Stimulated activated CD4-positive, alpha-beta T cell treated with anti-CD3 and anti-CD28 coated beads, Interleukin-1b, Interleukin-23, amount 100 ng/mL, for 1 hour (primary cell): ENCODE data around the gene CCDC134.

Experiments used
- DNase-seq, 2 donors: peaks; one replicate each; pipeline ENCODE4 v3.0.0-alpha.2; 2020; ENCODE audit warnings: low read depth in 2 of 2

Gene CCDC134

DNA sequence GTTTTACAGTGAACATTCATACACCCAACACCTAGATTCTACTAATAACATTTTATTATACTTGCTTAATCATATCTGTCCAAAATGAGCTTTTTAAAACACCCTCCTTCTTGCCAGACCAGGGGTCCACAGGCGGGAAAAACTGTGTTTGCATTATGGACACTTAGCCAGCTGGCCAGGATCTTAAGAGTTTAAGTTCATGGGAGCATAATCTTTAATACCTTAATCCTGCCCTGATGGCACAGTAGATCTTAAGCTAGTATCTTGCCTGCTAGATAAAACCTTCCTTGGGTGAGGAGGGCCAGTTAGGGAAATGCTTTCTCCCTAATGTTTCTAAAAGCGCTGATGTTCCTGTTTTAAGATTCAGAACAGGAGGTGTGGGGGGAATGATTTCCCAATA lies 13.1 kb upstream of the CCDC134 start:
- DNase-seq, result no peak

DNA sequence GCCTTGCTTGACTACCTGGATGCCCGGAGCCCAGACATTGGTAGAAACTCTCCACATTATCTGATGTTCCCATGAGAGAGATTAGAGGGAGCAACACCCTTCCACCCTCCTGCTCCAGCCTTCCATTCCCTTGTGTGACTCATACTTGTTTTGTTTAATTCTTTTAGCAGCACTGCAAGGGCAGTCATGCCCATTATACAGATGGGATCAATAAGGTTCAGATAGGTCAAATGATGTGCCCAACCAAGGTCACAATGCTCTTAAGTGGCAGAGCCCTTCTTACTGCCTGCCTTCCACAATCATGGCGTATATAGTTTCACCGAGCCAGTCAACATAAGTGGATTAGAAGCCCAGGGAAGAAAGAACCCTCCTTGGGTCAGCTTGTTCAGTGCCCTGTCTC lies 6.6 kb upstream of the CCDC134 start:
- no peak for DNase-seq

DNA sequence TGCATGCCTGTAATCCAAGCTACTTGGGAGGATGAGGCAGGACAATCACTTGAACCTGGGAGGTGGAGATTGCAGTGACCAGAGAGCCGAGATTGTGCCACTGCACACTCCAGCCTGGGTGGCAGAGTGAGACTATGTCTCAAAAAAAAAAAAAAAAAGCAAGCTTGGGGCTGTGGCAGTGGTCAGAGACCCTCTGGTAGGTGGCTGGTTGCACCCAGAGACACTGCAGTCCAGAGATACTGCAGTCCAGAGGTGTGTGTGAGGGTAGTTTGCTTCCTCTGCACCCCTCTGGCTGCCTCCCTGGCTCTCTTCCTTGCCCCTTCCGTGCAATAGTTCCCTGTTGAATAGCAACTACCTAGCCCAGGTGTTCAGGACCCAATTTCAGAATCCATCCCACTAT lies 1.7 kb upstream of the CCDC134 start:
- DNase-seq, result no peak

DNA sequence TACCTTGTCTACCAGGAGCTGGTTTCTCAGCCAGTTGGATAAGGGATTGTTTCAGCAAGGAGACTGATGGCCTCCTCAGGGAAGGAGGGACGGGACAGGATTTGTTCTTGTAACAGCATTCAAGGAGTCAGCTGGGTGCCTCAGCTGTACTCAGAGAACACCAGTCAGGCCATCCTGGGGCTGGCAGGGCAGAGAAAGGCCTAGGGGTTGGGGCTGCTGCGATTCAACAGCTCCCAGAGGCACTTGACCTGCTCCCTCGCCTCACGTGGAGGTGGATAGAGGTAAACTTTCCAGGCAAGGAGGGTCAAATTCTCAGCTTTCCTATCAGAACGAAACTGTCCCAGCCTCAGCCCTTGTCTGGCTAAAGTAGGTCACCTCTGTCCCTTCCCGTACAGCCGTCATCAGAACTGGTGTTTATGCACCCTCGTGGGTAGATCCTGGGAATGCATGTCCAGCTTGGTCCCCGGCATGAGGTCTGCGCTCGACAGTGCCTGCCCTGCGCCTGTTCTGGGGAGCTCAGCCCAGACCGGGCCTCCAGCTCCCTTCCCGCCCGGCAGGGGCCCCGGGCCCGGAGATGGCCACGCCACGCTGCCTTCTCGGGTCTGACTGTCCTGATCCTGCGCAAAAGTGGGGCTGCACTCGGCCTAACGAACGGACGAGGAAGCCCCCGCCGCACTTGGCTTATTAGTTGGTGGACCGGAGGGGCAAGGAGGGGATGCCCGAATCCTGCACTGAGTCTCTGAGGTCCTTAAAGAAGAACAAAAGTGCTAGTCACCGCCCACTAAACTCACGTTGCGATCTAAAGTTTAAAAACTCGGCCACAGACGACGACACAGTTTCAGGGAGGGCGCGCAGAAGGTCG lies 762 bp upstream of the CCDC134 start:
- no peak for DNase-seq

DNA sequence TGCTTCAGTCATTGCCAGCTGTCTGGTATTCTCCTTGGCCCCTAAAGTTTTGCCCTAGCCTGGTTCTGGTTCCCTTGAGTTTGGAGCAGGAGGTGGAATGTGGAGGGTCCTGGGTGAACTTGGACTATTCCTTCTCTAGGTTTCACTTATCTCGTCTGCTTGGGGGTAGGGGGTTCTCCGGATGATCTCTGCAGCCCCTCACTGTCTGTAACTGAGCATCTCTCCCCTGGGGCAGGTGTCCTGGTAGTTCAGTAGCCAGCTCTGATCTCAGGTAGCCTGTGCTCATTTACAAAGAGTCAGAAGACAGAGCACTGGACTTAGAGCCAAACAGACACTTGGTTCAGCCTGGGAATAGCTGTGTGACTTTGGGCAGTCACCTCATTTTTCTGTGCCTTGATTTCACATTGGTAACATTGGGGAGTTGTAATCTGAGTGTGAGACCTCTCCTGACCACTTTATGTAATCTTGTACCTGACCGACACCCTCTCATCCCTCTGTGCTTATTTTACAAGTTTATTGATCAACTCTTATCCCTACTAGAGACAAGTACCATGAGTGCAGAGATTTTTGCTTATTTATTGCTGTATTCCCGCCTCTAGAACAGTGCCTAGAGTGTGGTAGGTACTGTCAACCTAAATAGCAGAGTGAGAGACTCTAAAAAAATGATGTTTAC lies 804 bp downstream of the CCDC134 start:
- DNase-seq, result no peak

DNA sequence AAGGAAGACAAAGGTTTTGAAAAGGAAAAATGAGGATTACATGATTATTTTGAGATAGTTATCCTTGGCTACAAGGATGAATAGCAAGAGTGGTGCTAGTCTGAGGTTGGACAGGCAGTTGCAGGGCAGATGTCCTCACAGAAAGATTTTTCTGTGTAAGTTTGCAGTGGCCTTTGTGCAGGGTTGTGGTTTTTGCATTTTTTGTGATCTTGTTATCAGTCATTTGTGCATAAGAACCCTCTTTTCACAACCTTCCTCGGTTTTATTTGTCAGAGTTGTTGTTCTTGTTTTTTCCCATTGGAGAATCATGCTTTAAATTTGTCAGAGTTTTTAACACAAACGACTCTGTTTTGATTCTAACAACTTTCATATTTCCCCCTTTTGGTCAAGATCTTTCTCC lies 1.4 kb downstream of the CCDC134 start:
- DNase-seq, result no peak

DNA sequence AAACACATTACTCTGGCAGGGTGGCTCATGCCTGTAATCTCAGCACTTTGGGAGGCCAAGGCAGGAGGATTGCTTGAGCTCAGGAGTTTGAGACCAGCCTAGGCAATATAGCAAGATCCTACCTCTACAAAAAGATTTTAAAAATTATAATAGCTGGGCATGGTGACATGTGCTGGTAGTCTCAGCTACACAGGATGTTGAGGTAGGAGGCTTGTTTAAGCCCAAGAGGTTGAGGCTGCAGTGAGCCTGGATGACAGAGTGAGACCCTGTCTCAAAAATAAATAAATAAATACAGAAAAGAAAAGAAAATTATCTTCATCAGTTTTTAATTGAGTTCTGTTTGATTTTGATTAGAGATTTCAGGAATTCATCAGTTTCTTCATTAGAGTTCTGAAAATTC lies 5.2 kb downstream of the CCDC134 start:
- DNase-seq, result no peak

DNA sequence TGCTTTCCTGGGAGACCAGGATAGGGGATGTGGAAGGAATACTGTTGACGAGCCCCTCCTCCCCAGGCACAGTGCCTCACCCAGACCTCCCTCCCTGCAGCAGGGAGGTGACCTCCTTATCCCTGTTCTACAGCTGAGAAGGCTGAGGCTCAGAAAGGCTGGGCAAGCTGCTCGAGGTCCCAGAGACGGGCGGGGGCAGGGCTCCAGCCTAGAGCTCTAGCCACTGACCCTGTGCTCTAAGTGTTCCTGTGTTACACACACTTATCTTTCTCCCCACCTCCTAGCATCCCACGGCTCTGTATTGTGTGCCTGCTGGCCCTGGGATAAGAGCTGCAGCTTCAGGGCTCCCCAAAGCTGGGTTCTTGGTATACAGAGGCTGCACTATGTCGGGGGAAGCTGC lies 7.9 kb downstream of the CCDC134 start:
- no peak for DNase-seq

DNA sequence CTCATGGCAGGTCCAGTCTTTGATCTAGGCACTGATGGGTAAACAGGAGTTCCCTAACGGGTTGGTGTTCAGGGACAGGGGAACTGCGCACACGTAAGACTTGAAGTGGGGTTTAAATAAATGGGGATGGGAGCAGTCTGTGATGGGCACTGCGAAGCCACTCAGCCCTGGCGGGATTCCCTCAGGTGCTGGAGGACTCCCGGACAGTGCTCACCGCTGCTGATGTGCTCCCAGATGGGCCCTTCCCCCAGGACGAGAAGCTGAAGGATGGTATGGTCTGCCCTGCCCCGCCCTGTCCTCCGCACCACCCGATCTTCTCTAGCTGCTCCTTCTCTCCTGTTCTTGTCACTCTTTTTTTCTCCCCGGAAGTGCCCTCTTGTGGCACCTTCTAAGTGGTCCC lies 9.5 kb downstream of the CCDC134 start:
- no peak for DNase-seq

DNA sequence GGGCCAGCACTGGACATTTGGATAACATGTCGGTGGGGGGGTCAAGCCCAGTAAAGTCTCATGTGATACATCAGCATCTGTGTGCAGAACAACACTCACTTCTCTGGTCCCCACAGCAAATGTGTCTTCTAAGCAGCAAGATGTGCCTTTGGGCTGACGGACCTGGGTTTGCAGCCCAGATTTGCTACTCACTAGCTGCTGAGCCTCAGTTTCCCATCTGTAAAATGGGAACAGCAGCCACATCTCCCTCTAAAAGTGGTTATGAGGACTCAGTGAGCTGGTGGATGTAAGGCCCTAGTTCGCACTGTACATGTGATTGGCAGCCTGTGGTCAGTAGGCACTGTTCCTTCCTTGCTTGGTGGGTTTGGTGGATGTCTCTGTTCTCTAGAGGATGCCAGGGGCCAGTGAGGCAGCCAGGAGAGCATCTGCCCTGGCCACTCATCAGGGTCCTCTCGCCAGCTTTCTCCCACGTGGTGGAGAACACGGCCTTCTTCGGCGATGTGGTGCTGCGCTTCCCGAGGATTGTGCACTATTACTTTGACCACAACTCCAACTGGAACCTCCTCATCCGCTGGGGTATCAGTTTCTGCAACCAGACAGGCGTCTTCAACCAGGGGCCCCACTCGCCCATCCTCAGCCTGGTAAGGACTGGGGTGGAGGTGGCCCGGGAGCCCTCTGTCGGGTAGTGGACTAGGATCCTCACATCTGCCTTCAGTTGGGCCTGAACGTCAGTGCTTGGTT lies 12.5 kb downstream of the CCDC134 start:
- DNase-seq, result no peak

DNA sequence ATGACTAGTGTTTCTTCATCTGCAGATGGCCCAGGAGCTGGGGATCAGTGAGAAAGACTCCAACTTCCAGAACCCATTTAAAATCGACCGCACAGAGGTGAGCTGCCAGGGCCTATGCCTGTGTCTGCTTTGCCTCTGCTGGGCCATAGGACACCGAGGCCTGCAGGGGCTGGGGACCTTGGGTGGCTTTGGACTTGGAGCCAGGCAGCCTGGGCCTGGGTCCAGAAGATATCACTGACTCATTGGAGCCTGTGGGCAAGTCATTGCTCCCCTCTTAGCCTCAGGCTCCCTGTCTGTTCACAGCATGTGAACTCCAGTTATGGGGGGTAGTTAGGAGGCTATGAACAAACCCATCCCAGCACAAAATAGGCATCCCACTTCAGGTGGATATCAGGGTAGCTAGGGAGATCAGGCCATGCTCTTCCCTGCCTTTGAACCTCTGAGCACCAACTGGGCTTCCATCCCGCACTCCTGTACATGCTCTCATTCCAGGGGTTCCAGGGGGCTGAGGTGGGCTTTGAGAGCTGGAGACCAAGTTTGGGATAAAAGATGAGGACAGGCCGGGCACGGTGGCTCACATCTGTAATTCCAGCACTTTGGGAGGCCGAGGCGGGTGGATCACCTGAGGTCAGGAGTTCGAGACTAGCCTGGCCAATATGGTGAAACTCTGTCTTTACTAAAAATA lies 13.4 kb downstream of the CCDC134 start:
- DNase-seq, result no peak

DNA sequence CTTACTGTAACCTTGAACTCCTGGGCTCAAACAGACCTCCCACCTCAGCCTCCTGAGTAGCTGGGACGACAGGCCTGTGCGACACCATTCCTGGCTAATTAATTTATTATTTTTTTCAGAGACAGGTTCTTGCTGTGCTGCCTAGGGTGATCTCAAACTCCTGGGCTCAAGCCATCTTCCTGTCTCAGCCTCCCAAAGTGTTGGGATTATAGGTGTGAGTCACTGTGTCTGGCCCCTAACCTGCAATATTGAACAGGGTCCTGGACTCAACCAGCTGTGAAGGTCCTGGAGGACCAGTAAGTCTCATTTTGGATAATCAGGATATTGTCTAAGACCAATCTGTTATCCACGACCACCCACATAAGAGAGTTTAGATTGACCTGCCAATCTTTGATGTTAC lies 15.2 kb downstream of the CCDC134 start:
- DNase-seq, result no peak

DNA sequence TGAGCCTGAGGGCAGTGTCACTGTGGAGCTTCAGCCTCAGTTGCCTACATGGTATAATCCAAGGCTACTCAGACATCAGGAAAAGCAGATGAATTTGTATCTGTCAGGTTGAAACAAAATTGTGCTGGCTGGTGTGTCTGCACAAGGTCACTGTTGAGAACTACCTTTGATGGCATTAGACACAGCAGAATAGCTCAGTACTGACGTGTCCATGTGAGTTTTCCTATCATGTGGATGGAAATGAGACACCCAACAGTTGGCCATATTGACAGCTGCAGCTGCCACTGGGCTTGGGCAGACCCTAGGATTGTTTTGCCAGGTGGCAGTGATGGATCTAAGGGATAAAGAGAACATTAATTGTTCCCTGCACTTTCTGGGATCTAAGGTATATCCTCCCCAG lies 15.8 kb downstream of the CCDC134 start:
- no peak for DNase-seq

DNA sequence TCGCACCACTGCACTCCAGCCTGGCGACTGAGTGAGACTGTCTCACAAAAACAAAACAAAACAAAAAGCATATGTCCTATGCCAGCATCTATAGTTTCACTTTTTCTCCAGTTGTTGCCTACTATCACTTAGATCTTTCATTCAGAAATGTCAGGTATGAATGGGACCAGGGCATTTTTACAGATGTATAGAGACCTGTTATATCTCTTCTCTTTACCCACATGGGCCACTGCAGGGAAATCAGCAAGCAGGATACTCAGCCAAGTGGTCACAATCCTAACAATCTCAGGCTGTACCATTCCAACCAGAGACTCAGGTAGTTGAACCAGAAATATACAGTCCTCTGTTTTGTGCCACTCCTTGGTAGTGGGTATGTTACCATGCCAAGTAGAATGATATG lies 16.4 kb downstream of the CCDC134 start:
- no peak for DNase-seq

DNA sequence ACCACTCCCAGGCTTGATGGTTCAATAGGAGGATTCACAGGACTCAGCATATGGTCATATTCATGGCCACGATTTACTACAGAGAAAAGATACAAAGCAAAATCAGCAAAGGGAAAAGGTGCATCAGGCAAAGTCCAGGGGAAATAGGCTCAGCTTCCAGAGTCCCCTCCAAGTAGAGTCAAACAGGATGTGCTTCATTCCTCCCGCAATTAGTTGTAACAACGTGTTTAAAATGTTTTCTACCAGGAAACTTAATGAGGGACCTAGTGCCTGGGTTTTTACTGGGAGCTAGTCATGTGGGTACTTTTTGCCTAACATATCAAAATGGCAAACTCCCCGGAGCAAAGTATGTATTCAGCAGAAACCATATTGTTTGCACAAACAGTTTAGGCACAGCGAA lies 17.5 kb downstream of the CCDC134 start:
- DNase-seq, result no peak

DNA sequence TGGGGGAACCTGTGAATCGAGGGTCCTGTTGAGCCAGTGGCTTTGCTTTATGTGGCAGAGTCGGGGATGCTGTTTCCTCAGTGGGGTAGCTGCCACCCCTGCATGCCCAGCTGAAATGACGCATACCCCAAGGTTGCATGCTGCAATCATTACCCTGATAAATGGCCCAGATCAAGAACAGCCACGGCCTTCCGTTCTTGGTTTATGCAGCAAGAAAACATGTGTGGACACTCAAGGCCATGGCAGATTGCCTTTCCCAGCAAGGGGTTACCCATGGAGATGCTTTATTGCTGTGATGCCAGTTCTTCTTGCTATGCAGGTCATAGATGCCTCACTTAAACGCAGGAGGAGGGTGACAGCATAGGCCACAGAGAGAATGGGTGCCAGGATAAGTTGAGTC lies 18.1 kb downstream of the CCDC134 start:
- DNase-seq, result no peak

DNA sequence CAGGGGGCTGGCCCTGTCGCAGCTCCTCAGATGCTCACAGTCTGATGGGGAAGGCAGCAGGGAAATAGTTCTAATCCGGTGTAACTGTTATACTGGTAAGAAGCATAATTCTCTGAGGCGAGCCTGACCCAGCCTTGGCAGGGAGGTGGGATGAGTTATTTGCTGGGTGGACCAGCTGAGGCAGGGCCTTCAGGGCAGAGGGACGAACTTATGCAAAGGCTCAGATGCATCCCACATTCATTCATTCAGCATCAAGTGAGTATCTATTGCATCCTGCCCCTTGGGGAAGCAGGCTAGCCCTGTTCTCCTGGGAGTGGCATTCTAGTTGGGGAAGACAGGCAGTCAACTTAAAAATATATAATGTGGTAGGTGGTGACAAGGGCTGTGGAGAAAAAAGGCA lies 18.8 kb downstream of the CCDC134 start:
- DNase-seq, result no peak

DNA sequence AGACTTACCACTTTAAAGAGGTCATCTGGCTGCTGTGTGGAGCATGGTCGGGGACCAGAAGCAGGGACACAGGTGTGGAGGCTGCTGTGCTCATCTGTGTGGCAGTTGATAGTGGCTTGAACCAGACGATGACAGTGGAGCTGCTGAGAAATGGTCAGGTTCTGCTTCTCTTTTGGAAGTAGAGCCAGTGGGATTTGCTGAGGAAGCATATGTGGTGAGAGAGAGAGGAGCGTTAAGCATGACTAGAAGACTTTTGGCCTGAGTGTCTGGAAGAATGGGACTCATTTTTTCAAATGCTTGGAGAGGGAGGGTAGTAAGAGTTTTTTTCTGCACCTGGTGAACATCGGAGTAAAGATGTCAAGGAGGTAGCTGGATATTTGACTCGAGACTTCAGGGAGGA lies 20.0 kb downstream of the CCDC134 start:
- DNase-seq, result no peak

DNA sequence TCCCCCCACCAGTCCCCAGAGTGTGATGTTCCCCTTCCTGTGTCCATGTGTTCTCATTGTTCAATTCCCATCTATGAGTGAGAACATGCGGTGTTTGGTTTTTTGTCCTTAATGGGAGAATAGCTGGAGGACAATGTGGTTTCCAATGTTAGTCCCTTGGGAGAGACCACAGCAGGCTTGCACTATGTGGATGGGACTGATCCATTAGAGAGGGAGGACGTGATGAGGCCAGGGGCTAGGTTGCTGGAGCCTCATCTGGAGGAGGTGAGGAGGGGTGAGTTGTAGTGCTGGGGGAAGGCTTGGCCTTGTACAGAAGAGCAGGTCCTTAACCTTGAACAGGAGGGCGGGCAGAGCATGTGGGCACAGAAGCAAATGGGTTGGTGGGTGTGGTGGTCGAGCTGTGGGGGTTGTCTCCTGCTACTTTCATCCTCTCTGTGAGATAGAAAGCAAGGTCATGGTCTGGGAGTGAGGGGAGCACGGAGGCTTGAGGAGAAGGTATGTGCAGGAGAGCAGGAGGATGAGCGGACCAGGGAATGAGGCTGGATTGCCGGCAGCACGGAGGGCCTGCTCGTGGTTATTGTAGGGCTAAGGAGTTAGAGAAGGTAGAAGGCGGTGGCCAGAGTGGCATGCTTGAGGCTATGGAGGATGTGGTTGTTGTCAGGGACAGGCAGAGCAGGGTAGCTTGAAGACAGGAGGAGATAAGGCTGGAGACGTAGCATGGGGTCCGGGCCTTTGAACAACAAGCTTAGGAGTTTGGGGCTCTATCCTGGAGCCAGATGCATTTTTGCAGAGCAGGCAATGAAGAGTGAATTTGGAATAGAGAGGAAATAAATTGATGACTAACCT lies 21.2 kb downstream of the CCDC134 start:
- no peak for DNase-seq

DNA sequence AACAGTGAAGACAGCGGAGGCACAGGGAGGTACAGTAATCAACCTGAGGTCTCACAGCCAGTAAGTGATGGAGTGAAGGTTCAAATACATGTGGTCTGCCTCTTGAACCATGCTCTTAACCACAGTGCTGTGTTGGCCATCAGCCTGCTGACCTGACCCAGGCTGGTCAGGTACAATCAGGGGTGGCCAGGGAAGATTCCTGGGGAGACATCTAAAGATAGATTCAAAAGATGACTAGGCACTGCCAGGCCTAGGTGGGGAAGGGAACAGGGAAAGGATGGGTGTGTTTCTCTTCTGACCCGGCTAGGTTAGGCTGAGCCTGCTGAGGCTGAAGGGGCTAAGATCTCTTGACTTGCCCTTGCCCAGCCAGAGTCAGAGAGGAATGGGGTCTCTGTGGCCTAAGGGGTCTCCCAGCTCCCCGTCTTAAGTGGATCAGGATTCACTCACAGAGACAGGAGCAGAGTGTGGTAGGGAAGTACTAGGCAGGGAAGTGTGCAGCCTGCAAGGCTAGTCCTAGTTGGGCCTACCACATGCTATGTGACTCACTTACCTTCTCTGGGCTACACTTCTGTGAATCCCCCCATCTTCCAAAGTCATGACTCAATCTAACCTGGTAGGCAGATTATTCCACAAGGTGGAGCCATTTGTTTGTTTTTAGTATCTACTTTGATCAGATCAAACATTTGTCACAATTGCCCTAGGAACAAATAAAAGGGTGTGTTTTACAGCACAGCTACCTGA lies 22.0 kb downstream of the CCDC134 start:
- no peak for DNase-seq

DNA sequence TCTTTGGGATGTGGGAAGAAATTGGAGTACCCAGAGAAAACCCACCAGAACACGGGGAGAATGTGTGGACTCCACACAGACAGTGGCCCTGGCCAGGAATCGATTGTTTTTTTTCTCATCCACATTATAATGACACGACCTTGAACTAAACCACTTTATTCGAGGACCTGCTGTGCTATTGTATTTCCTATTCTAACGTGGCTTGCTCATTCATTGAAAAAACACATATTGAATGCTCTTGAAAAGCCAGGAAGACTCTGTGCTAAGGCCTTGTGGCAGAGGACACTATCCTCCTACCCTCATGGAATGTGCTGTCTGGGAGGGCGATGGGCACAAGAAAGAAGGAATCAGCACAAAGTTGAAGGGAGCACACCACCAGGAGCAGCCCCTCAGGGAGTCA lies 23.3 kb downstream of the CCDC134 start:
- no peak for DNase-seq
